Fibroblast of the aortic adventitia (primary cell): ENCODE measurements around the gene CD83. TPM values are rescaled to one million over a fixed set of nuclear protein-coding genes. Genes with fewer than 3 reads are reported as not detected.

ENCODE experiments used
- DNase-seq: peaks from one replicate; pipeline ENCODE4 v3.0.0-alpha.2; 2010; ENCODE audit warnings: low read depth
- H3K4me3 ChIP-seq: 2 replicates; pipeline ENCODE4 v1.5.1; 2011; ENCODE audit warnings: low read depth, mild to moderate bottlenecking, control low read depth, low read length, moderate library complexity
- total RNA-seq: library from RNA; depleted of rRNA; stranded (reverse); fragments of >200 nt; gene quantifications from 2 replicates; pipeline ENCODE4 v1.2.3, GENCODE V29; 2012; ENCODE audit warnings: low replicate concordance
- TF ChIP-seq, protein P1 (sequence below): IDR thresholded peaks from 2 replicates; pipeline ENCODE4 v1.5.1; 2011; ENCODE audit warnings: mild to moderate bottlenecking, low read length, control low read depth, inconsistent platforms; ENCODE audit not compliant: insufficient read depth

Gene CD83
- total RNA-seq, 1 donor, result 1.4 TPM

DNA sequence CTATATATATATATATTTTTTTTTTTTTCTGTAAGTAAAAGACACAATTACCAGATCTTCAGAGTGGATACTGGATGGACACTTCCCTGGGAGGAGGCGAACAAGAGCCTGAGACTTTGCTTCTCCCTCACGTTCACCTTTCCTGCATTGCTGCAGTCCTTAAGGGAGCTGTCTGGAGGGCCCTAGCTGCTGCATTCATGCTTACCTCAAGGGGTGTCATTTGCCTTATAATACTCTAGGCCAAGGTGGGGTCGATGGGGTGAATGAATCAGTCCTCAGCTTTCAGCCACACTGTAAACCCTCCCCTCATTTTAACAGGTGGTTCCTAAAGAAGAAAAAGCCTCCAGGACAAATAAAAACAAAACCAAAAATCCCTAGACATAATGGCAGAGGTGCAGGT, 34.8 kb upstream of the CD83 start:
- TF ChIP-seq, protein P1, sequence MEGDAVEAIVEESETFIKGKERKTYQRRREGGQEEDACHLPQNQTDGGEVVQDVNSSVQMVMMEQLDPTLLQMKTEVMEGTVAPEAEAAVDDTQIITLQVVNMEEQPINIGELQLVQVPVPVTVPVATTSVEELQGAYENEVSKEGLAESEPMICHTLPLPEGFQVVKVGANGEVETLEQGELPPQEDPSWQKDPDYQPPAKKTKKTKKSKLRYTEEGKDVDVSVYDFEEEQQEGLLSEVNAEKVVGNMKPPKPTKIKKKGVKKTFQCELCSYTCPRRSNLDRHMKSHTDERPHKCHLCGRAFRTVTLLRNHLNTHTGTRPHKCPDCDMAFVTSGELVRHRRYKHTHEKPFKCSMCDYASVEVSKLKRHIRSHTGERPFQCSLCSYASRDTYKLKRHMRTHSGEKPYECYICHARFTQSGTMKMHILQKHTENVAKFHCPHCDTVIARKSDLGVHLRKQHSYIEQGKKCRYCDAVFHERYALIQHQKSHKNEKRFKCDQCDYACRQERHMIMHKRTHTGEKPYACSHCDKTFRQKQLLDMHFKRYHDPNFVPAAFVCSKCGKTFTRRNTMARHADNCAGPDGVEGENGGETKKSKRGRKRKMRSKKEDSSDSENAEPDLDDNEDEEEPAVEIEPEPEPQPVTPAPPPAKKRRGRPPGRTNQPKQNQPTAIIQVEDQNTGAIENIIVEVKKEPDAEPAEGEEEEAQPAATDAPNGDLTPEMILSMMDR, result no peak

DNA sequence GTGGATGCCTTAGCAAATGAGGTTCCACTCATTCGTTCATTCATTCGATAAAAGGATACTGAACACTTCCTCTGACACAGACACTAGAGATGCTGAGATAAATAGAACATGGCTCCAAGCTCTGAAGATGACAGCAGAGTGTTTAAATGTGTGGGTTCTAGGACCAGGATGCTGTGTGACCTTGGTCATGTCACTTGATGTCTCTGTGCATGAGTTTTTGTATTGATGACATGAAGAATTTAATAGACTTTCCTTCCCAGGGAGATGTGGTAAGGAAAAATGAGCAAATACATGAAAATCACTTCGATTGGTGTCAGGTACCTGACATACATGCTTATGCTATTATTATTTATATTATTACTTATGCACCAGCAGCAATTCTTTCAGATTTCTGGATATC, 34.3 kb upstream of the CD83 start:
- TF ChIP-seq, protein P1, result no peak
- no peak overlapping the region for H3K4me3 ChIP-seq
- DNase-seq, result no peak

More for the DNA sequence above, 34.8 kb upstream of the CD83 start:
- DNase-seq, result no peak
- no peak overlapping the region for H3K4me3 ChIP-seq

DNA sequence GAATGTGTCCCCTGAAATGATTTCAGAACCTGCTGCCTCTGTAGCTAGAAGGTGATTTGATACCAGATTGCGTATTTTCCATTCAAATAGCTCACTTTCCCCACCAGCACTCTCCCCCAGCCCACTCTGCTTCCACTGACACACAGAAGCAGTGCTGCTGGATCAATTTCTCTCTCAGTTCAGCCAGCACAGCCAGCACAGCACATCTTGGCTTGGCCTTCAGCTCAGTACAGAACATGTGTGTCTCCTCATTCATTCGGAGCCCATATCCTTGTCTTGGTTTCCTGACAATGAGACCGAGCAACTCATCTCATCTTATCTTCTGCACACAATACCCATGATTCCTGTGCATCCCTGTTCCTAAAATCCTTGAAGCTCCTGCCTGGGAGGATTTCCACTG, 33.8 kb upstream of the CD83 start:
- H3K4me3 ChIP-seq, result no peak overlapping the region
- DNase-seq, result no peak
- TF ChIP-seq, protein P1, result no peak

DNA sequence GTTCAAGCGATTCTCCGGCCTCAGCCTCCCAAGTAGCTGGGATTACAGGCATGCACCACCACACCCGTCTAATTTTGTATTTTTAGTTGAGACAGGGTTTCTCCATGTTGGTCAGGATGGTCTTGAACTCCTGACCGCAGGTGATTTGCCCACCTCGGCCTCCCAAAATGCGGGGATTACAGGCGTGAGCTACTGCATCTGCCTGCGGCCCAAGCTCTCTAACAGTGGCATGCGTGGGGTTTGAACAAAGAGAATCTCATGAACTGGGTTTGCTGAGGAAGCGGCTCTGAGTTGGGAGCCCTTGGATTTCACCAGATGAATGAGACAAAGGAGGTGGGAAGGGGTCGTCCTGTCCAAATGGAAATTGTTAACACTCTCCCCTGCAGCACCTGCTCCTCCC, 33.2 kb upstream of the CD83 start:
- TF ChIP-seq, protein P1, result no peak
- no peak overlapping the region for H3K4me3 ChIP-seq
- no peak for DNase-seq

DNA sequence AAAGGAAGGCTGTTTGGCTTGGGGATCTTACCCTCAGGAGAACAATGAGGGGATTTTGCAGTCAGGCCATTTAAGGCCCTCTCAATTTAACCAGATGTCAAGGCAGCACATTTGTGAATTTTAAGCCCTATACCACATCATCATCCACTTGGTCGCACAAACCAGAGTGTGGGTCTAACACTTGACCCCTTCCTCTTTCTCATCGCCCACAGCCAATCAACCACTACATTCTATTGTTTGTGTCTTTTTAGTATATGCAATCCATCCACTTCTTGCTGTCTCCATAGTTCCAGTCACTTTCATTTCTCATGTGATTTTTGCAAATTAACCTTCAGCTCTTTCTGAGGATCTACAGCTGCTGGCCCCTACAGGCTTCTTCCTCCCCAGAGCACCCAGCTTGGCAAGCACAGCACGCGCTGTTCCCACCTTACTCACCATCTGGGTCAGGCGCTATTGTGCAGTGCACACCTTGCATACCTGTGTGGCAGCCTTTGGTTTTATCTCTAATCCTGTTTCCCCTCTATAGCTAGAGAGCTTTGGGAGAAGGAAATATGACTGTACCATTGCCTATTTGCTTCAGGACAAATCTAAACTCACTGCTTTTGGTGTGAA, 32.3 kb upstream of the CD83 start:
- TF ChIP-seq, protein P1, result no peak
- DNase-seq, result no peak
- no peak overlapping the region for H3K4me3 ChIP-seq

DNA sequence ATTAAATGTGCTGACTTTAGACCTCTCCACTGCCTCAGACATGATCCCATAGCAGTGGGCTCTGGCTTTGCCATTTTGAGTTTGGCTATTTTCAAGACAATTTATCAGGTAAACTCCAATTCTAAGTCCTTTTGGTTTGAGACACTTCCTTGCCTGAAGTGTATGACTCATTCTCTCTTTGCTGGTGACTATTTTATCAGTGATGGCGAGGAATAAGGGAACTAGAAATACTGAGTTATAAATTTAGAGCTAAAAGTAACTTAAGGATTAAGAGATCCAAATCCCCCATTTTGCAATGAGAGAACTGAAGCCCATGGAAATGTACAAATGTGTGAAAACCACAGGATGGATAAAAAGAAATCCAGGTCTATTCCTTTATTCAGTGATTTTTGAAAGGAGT, 30.9 kb upstream of the CD83 start:
- no peak overlapping the region for H3K4me3 ChIP-seq
- no peak for DNase-seq
- TF ChIP-seq, protein P1, result no peak

DNA sequence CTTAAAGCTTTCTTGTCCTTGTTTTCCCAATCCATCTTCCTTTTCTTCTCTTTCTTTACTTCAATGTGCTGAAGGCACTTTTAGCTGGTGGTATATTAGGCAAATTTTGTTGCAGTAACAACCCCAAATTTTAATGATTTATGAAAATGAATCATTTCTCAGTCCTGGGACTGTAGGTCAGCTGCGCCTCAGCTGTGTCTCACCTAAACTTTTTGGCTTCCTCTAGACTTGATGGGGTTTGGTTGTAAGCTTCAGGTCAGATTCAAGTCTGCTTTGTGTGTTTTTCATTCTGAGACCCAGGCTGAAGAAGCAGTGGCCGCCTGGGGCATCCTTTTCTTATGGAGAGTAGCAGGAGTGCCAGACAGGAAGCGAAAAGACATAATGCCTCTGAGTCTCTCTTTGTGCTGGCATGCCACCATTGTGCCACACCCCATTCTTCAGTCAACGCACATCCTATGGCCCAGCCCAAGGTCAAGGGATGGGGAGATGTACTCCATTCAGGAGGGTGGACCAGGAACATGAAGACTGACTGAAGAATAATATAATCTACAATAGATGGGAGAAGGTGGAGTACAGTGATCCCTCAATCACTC, 28.9 kb upstream of the CD83 start:
- no peak for DNase-seq
- TF ChIP-seq, protein P1, result no peak
- no peak overlapping the region for H3K4me3 ChIP-seq
